Measurements from ENCODE around the gene ADGRA1. TPM values are rescaled to one million over a fixed set of nuclear protein-coding genes. Genes with fewer than 3 reads are reported as not detected.

ADGRA1 gene
- total RNA-seq, result not detected in 2 replicates

GRCh38 chr10:133087679-133088178, at the start of gene ADGRA1:
Gene ADGRA1 (plus strand): TSS chr10:133087924. CDS start chr10:133088910, 986 bp downstream.

GRCh38 chr10:133159950-133160825, 72.5 kb downstream of the ADGRA1 start, which contains the start of gene KNDC1:
Gene KNDC1 (plus strand): TSS chr10:133160219. CDS start chr10:133160468, 249 bp downstream.

Other genes starting within 250 kb of the ADGRA1 start
- 0.26 and 0.54 TPM in 2 replicates for gene CFAP46, start 145.4 kb upstream of the ADGRA1 start, total RNA-seq
- gene KNDC1, start 72.3 kb downstream of the ADGRA1 start, total RNA-seq, result not detected in 2 replicates
- gene UTF1, start 142.3 kb downstream of the ADGRA1 start, total RNA-seq, result not detected in 2 replicates
- gene VENTX, start 149.9 kb downstream of the ADGRA1 start, total RNA-seq, result not detected in 2 replicates
- gene ADAM8, start 188.9 kb downstream of the ADGRA1 start, total RNA-seq, result 0.11 and 0.34 TPM in 2 replicates
- 40.8 and 45.6 TPM in 2 replicates for gene TUBGCP2, start 220.9 kb downstream of the ADGRA1 start, total RNA-seq
- gene ZNF511, start 221.0 kb downstream of the ADGRA1 start, total RNA-seq, result 21.4 and 21.7 TPM in 2 replicates
- gene CALY, start 249.0 kb downstream of the ADGRA1 start, total RNA-seq, result not detected in 2 replicates

All from dermis lymphatic vessel endothelial cell (primary cell).